Measurements from ENCODE around the gene PNCK. TPM values are rescaled to one million over a fixed set of nuclear protein-coding genes. Genes with fewer than 3 reads are reported as not detected.

PNCK gene
- total RNA-seq, 2 donors from 2014 or later: 4.0 to 42.4 TPM

GRCh38 chrX:153651540-153652079 is 22.0 kb downstream of the PNCK start:
- H3K27me3 ChIP-seq: peaks cover 0 to 9% of the 10 kb centered on the region in 2 donors
- no peak overlapping the region for H3K4me3 ChIP-seq
- no peak overlapping the region for H3K27ac ChIP-seq
- TF ChIP-seq, protein P1, sequence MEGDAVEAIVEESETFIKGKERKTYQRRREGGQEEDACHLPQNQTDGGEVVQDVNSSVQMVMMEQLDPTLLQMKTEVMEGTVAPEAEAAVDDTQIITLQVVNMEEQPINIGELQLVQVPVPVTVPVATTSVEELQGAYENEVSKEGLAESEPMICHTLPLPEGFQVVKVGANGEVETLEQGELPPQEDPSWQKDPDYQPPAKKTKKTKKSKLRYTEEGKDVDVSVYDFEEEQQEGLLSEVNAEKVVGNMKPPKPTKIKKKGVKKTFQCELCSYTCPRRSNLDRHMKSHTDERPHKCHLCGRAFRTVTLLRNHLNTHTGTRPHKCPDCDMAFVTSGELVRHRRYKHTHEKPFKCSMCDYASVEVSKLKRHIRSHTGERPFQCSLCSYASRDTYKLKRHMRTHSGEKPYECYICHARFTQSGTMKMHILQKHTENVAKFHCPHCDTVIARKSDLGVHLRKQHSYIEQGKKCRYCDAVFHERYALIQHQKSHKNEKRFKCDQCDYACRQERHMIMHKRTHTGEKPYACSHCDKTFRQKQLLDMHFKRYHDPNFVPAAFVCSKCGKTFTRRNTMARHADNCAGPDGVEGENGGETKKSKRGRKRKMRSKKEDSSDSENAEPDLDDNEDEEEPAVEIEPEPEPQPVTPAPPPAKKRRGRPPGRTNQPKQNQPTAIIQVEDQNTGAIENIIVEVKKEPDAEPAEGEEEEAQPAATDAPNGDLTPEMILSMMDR (IDR thresholded peaks at IDR 0.05): no peak
- DNase-seq (ENCODE audit: low spot score): no peak
- H3K4me1 ChIP-seq: no peaks in the 10 kb centered on the region
- H3K9me3 ChIP-seq: peaks cover 0 to 11% of the 10 kb centered on the region in 2 donors
- no peaks in the 10 kb centered on the region for H3K36me3 ChIP-seq

DNA sequence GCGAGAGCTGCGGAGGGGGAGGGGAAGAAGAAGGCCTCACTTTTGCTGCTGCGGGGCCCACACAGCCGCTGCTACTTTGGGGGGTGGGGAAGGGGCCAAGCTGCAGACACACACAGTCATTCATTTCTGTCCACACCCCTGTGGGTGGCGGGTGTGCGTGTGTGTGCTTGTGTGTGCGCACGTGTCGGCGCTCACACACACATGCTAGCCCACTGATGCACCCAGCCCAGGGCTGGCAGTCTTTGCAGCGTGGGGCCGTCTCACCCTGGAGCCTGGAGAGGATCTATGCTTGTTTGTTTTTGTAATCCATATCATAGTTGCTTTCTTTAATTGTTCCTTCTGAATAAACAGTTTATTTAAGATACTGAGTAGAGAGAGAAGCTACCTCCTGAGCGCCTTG is 22.7 kb downstream of the PNCK start:
- TF ChIP-seq, protein P1 (IDR thresholded peaks at IDR 0.05): no peak
- H3K4me1 ChIP-seq: no peaks in the 10 kb centered on the region
- peaks cover 0 to 11% of the 10 kb centered on the region in 2 donors for H3K27me3 ChIP-seq
- H3K36me3 ChIP-seq: no peaks in the 10 kb centered on the region
- H3K9me3 ChIP-seq: peaks cover 0 to 11% of the 10 kb centered on the region in 2 donors
- no peak for DNase-seq (ENCODE audit: low spot score)
- no peak overlapping the region for H3K27ac ChIP-seq
- H3K4me3 ChIP-seq: no peak overlapping the region

GRCh38 chrX:153649915-153650782 is 23.5 kb downstream of the PNCK start:
- Histone ChIP-seq H3K36me3 (no peaks in the 10 kb centered on the region), H3K27ac (no peak overlapping the region), H3K9me3 (peaks cover 0 to 11% of the 10 kb centered on the region in 2 donors), H3K27me3 (peaks cover 0 to 11% of the 10 kb centered on the region in 2 donors), H3K4me1 (no peaks in the 10 kb centered on the region), H3K4me3 (no peak overlapping the region)
- DNase-seq (ENCODE audit: low spot score): no peak
- TF ChIP-seq, protein P1 (IDR thresholded peaks at IDR 0.05): peak in 1 of 2 donors; percentile 5

DNA sequence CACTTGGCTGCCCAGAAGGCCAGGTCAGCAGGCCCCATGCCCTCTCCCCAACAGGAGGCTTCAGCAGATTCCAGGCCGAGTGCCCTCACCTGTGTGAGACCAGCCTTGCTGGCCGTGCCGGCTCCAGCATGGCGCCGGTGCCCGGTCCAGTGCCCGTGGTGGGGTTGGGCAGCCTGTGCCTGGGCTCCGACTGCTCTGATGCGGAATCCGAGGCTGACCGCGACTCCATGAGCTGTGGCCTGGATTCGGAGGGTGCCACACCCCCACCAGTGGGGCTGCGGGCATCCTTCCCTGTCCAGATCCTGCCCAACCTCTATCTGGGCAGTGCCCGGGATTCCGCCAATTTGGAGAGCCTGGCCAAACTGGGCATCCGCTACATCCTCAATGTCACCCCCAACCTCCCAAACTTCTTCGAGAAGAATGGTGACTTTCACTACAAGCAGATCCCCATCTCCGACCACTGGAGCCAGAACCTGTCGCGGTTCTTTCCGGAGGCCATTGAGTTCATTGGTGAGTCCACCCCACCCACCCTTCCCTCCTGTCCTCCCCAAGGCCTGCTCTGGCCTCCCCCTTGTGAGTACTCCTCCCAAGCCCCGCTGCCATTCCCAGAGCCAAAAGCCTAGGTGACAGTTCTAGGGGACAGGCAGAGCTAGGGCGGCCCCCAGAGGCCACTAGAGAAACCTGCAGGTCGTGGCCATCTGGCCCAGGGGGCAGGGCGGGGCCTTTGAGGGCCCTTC is 24.3 kb downstream of the PNCK start:
- H3K27ac ChIP-seq: no peak overlapping the region
- DNase-seq (ENCODE audit: low spot score): no peak
- peaks cover 0 to 11% of the 10 kb centered on the region in 2 donors for H3K27me3 ChIP-seq
- H3K9me3 ChIP-seq: peaks cover 0 to 11% of the 10 kb centered on the region in 2 donors
- TF ChIP-seq, protein P1 (IDR thresholded peaks at IDR 0.05): peak; percentile 9 to 40
- no peaks in the 10 kb centered on the region for H3K36me3 ChIP-seq
- no peaks in the 10 kb centered on the region for H3K4me1 ChIP-seq
- no peak overlapping the region for H3K4me3 ChIP-seq

DNA sequence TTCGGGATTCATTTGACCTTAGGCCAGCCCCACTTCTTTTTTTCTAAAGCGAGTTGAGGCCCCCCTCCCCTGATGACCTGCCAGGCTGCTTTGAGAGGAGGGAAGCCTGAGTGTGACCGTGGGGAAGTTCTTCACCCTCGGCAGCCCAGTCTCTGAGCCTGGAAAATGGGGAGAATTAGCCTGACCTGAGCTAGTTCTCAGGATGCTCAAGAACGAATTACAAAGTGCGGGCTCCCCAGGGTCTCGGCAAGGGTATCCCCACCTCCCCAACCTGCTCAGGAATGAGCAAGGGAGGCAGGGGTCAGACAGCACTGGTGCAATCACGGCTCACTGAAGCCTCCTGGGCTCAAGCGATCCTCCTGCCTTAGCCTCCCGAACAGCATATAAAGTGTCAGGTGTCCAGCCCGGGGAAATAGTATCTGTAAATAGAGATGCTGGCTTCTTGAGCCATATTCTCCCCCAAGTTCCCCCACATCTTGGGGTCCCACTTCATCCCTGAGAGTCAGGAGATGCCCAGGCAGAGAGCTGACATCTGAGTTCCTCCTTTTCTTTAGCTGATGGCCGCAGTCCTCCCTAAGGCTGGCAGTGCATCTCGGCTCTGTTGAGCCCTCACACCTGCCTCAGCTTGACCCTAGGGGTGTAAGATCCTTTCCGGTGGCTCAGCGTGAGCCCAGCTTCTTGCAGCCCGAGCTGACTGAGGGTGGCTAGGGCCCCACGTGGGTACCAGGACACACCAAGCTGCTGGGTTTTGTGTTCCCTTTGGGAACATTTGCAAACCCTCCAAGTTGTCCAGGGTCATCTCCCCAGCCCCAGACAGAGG is 25.0 kb downstream of the PNCK start:
- H3K36me3 ChIP-seq: no peaks in the 10 kb centered on the region
- H3K4me1 ChIP-seq: peaks cover 0 to 2% of the 10 kb centered on the region in 2 donors
- H3K9me3 ChIP-seq: peaks cover 0 to 4% of the 10 kb centered on the region in 2 donors
- DNase-seq (ENCODE audit: low spot score): no peak
- no peak overlapping the region for H3K27ac ChIP-seq
- peaks cover 0 to 12% of the 10 kb centered on the region in 2 donors for H3K27me3 ChIP-seq
- H3K4me3 ChIP-seq: no peak overlapping the region
- TF ChIP-seq, protein P1 (IDR thresholded peaks at IDR 0.05): no peak

All from right atrium auricular region (tissue), 2 donors.